Measurements from ENCODE around the gene NFIC.

The NFIC gene

GRCh38 chr19:3499738-3500428 is 133.5 kb downstream of the NFIC start:
- Histone ChIP-seq H3K36me3 (peaks cover 11% of the 10 kb centered on the region), H3K9me3 (no peaks in the 10 kb centered on the region), H3K4me1 (ENCODE audit: control insufficient read depth in 1 of 2, insufficient read depth in 1 of 2, low read depth in 1 of 2, low read length in 1 of 2) (peaks cover 13 to 20% of the 10 kb centered on the region in 2 experiments), H3K27me3 (no peaks in the 10 kb centered on the region), H3K27ac (peak overlapping the region; percentile 93), H3K4me3 (ENCODE audit: low read depth in 1 of 2, low read length in 1 of 2) (peak overlapping the region; percentile 84 to 93)
- no peak for TF ChIP-seq CTCF (IDR thresholded peaks at IDR 0.05)

- Histone ChIP-seq H3K27ac (peak within 1 kb of the TSS; percentile 93), H3K4me1 (ENCODE audit: control insufficient read depth in 1 of 2, insufficient read depth in 1 of 2, low read depth in 1 of 2, low read length in 1 of 2) (peaks cover 18 to 27% of the 10 kb centered on the region in 2 experiments), H3K27me3 (no peaks in the 10 kb centered on the region), H3K4me3 (ENCODE audit: low read depth in 1 of 2, low read length in 1 of 2) (peak within 1 kb of the TSS; percentile 84 to 93), H3K9me3 (no peaks in the 10 kb centered on the region), H3K36me3 (peaks cover 6% of the 10 kb centered on the region)
- peak; percentile 27 for TF ChIP-seq CTCF (IDR thresholded peaks at IDR 0.05)
These were observed 134.2 kb downstream of the NFIC start, which contains the start of gene DOHH for GRCh38 chr19:3500429-3501101. TSS of gene DOHH (minus strand) at chr19:3500674. CDS start at chr19:3496814, 3,860 bp downstream.

GRCh38 chr19:3501780-3502179 is 135.4 kb downstream of the NFIC start:
- Histone ChIP-seq H3K27ac (no peak overlapping the region), H3K4me3 (ENCODE audit: low read depth in 1 of 2, low read length in 1 of 2) (no peak overlapping the region), H3K9me3 (no peaks in the 10 kb centered on the region), H3K27me3 (no peaks in the 10 kb centered on the region), H3K4me1 (ENCODE audit: control insufficient read depth in 1 of 2, insufficient read depth in 1 of 2, low read depth in 1 of 2, low read length in 1 of 2) (peaks cover 24 to 32% of the 10 kb centered on the region in 2 experiments), H3K36me3 (no peaks in the 10 kb centered on the region)
- no peak for TF ChIP-seq CTCF (IDR thresholded peaks at IDR 0.05)

- Histone ChIP-seq H3K27me3 (no peaks in the 10 kb centered on the region), H3K9me3 (no peaks in the 10 kb centered on the region), H3K4me1 (ENCODE audit: control insufficient read depth in 1 of 2, insufficient read depth in 1 of 2, low read depth in 1 of 2, low read length in 1 of 2) (peaks cover 35 to 42% of the 10 kb centered on the region in 2 experiments), H3K36me3 (no peaks in the 10 kb centered on the region), H3K4me3 (ENCODE audit: low read depth in 1 of 2, low read length in 1 of 2) (no peak overlapping the region), H3K27ac (no peak overlapping the region)
- no peak for TF ChIP-seq CTCF (IDR thresholded peaks at IDR 0.05)
These were observed 136.7 kb downstream of the NFIC start for GRCh38 chr19:3503036-3503572.

- TF ChIP-seq CTCF (IDR thresholded peaks at IDR 0.05): no peak
- H3K27ac ChIP-seq: peak overlapping the region; percentile 37
- peaks cover 13% of the 10 kb centered on the region for H3K36me3 ChIP-seq
- no peaks in the 10 kb centered on the region for H3K9me3 ChIP-seq
- peaks cover 34 to 41% of the 10 kb centered on the region in 2 experiments for H3K4me1 ChIP-seq (ENCODE audit: control insufficient read depth in 1 of 2, insufficient read depth in 1 of 2, low read depth in 1 of 2, low read length in 1 of 2)
- no peaks in the 10 kb centered on the region for H3K27me3 ChIP-seq
- no peak overlapping the region for H3K4me3 ChIP-seq (ENCODE audit: low read depth in 1 of 2, low read length in 1 of 2)
These were observed 138.4 kb downstream of the NFIC start for GRCh38 chr19:3504735-3505134.
